Activated naive CD8-positive, alpha-beta T cell treated with anti-CD3 and anti-CD28 coated beads, Interleukin-2, amount 10 ng/mL, durations not matched to agents 7 days and 5 days (primary cell): ENCODE measurements around the gene HIPK2. TPM values are rescaled to one million over a fixed set of nuclear protein-coding genes. Genes with fewer than 3 reads are reported as not detected.
A peak's percentile ranks its signal among the peaks of the same experiment; 100 is the strongest.

Experiments used
- ATAC-seq: fragments of 150-1000 bp; cut with Tn5 transposase; one replicate; pipeline ENCODE4 v1.10.0; 2021; ENCODE audit warnings: low read depth, moderate library complexity
- POLR2A ChIA-PET: fragments of 350-600 bp; sonication (Branson Sonifier 250); formaldehyde crosslinking; loops from one replicate; lab custom pipeline; 2021; ENCODE audit warnings: antibody characterized with exemption; lab: Charles Lee
- DNase-seq: peaks from one replicate; pipeline ENCODE4 v3.0.0; 2021
- H3K27ac Mint-ChIP-seq: one replicate; pipeline ENCODE4 v1.8.0; 2022; ENCODE audit warnings: mild to moderate bottlenecking, mixed read lengths
- H3K27me3 Mint-ChIP-seq: one replicate; pipeline ENCODE4 v1.8.0; 2022; ENCODE audit warnings: mild to moderate bottlenecking, moderate library complexity, mixed read lengths
- H3K36me3 Mint-ChIP-seq: one replicate; pipeline ENCODE4 v1.8.0; 2021; ENCODE audit warnings: mild to moderate bottlenecking, mixed read lengths
- H3K4me1 Mint-ChIP-seq: one replicate; pipeline ENCODE4 v1.8.0; 2021; ENCODE audit warnings: mixed read lengths
- H3K4me3 Mint-ChIP-seq: one replicate; pipeline ENCODE4 v1.8.0; 2022; ENCODE audit warnings: mild to moderate bottlenecking, moderate library complexity, mixed read lengths
- H3K9me3 Mint-ChIP-seq: one replicate; pipeline ENCODE4 v1.8.0; 2021; ENCODE audit warnings: mixed read lengths
- total RNA-seq, 2 experiments: library from RNA; stranded (reverse); gene quantifications; one replicate each; pipeline ENCODE4 v1.2.3, GENCODE V29; 2021

Gene HIPK2
- total RNA-seq, 2 experiments from 2014 or later, result 18.4 to 19.5 TPM

DNA sequence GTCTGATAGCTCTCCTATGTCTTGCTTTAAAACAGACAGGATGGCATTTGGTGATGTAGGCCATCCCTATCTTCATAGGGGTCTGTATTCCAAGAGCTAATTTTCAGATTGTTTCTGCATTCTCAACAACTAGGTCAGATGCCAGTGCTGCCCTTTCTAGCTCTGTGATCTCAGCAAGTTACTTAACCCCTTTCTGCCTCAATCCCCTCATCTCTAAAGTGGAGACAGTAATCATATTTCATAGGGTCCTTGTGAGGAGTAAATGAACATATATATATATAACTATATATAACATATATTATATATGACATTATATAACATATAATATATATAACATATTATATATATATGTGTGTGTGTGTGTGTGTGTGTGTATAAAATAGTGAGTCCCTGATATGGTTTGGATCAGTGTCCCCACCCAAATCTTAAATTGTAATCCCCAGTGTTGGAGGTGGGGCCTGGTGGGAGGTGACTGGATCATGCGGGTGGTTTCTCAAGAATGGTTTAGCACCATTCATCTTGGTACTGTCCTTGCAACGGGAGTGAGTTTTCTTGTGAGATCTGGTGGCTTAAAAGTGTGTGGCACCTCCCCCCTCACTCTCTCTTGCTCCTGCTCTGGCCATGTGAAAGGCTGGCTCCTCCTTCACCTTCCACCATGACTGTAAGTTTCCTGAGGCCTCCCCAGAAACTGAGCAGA lies 45.2 kb downstream of the HIPK2 start:
- no peaks in the 10 kb centered on the region for H3K27me3 Mint-ChIP-seq
- ATAC-seq (no peak), DNase-seq (no peak)
- peaks cover 2% of the 10 kb centered on the region for H3K9me3 Mint-ChIP-seq
- POLR2A ChIA-PET, result no interaction called here
- peaks cover 25% of the 10 kb centered on the region for H3K4me1 Mint-ChIP-seq
- no peak overlapping the region for H3K4me3 Mint-ChIP-seq
- H3K27ac Mint-ChIP-seq, result no peak overlapping the region
- H3K36me3 Mint-ChIP-seq, result peaks cover 18% of the 10 kb centered on the region

DNA sequence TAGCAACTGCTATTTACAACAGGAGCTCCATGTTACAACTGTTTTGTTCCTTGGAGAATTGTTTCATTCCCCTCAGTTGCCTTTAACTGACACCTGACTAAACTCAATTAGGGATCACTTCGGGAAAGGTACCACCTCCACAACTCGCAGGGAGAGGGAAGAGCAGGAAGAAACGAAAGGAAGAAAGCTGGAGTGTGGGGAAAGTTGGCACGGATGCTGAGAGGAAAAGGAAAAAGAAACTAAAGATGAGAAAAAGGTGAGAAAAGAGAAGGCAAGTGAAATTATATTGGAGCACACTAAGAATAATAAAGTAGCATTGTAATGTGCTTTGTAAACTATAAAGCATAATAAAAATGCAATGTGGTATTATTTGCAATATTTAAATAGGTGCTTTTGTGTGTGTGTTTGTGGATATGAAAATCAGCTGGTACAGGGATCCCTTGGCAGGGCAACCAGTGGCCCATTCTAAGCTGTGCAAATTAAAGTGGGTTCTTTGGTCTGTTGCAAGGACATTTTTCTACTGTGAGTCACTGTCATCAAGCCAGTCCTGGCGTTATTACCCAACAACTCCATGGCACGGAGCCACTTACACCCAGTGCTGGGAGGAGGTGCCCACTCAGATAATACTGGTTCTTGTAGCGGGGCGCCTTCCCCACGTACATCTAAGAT lies 45.9 kb downstream of the HIPK2 start:
- no peak for DNase-seq
- H3K27ac Mint-ChIP-seq, result peak overlapping the region; percentile 0
- peaks cover 19% of the 10 kb centered on the region for H3K36me3 Mint-ChIP-seq
- peak overlapping the region; percentile 7 for H3K4me3 Mint-ChIP-seq
- ATAC-seq, result no peak
- POLR2A ChIA-PET, result no interaction called here
- peaks cover 2% of the 10 kb centered on the region for H3K9me3 Mint-ChIP-seq
- no peaks in the 10 kb centered on the region for H3K27me3 Mint-ChIP-seq
- H3K4me1 Mint-ChIP-seq, result peaks cover 22% of the 10 kb centered on the region

DNA sequence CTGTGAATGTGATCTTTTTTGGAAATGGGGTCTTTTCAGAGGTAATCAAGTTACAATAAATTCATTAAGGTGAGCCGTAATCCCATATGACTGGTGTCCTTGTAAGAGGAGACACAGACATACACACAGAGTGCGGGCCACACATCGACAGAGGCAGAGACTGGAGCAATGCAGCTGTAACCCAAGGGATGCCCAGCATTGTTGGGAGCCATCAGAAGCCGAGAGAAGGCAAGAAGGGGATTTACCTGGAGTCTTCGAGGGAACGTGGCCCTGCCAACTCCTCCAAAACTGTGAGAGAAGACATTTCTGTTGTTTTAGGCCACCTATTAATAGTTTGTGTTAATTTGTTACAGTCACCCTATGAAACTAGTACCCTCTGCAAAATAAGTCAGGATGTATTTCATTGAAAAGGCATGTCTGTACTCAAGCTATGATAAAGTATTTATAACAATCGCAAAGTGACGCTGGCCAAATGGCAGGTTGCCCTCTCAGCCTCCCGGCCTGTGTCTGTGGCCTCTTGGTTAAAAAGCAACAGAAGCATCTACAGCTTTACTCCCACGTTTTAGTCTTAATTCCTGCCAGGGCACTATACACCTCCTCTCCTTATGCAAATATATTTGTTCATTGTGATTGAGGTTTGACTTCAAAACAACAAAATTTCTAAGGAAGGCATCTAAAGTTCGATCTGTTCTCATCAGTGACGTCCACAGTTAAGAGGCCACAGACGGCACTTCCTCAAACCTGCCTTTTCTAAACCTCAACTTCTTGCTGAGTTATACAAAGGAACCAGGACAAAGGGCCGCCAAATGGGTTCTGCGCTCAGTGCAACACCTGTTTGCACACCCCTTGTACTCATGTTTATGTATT lies 46.8 kb downstream of the HIPK2 start:
- ATAC-seq, result peak; percentile 61
- H3K27ac Mint-ChIP-seq, result peak overlapping the region; percentile 39
- peaks cover 24% of the 10 kb centered on the region for H3K36me3 Mint-ChIP-seq
- H3K4me3 Mint-ChIP-seq, result peak overlapping the region; percentile 3
- no peaks in the 10 kb centered on the region for H3K27me3 Mint-ChIP-seq
- peaks cover 2% of the 10 kb centered on the region for H3K9me3 Mint-ChIP-seq
- peaks cover 19% of the 10 kb centered on the region for H3K4me1 Mint-ChIP-seq
- POLR2A ChIA-PET, result no interaction called here
- DNase-seq, result no peak

DNA sequence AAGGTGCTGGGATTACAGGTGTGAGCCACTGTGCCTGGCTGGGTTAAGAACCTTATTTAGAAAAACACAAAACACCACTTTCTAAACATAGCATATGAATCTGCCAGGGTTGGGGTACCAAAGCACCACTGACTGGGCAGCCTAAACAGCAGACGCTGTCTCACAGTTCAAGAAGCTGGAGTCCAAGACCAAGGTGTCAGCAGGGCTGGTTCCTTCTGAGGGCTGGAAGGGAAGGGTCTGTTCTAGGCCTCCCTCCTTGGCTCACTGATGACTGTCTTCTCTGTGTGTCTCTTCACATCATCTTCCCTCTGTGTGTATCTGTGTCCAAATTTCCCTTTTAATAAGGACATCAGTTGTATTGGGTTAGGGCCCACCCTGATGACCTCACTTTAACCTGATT lies 49.6 kb downstream of the HIPK2 start:
- POLR2A ChIA-PET, result interaction anchor here (0.7 kb wide), 1 partner anchor 21 kb away, joined by 5 read pairs; no protein-coding TSS in a partner anchor
- H3K27ac Mint-ChIP-seq, result no peak overlapping the region
- no peak overlapping the region for H3K4me3 Mint-ChIP-seq
- H3K4me1 Mint-ChIP-seq, result peaks cover 18% of the 10 kb centered on the region
- no peaks in the 10 kb centered on the region for H3K27me3 Mint-ChIP-seq
- H3K36me3 Mint-ChIP-seq, result peaks cover 17% of the 10 kb centered on the region
- no peaks in the 10 kb centered on the region for H3K9me3 Mint-ChIP-seq
- DNase-seq (no peak), ATAC-seq (no peak)

DNA sequence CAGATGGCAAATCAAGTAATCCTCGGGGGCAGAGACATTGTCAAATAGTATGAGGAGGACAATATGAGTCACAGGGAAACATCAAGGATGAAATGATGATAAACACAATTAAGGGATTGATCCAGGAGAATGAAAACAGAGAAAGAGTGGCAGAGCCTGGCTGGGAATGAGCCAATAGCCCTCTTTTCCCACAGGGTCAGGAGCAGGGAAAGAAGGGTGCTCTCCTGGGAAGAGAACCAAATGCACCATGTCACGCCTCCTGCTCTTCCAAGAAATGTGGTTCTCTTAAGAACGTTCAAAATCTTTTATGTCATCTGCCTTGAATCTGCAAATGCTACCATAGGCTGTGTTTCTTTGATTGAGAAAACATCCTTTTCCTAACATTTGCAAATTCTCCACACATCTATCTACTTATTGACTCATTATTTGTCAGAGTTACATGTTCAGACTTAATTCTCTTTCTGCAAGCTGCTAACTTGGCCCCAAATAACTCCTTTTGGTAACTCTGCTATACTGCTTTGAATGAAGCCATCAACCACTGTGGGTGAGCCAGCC lies 50.6 kb downstream of the HIPK2 start:
- POLR2A ChIA-PET, result no interaction called here
- no peak for ATAC-seq
- no peak overlapping the region for H3K4me3 Mint-ChIP-seq

DNA sequence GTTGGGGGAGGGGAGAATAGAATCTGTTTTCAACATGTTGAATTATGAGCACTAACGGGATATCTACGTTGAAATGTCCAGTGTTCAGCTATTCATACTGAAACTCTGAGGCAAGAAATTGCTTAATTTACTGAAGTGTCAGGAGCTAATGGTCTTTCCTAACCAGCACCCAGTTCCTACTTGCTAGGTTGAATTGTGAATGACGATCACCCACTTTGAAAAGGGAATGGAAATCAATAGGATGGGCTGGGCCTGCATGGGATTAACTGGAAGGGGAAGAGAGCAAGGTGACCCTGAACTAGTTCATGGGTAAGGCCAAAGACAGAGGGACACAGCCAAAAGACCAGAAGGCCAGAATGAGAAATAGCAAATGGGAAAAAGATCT lies 51.3 kb downstream of the HIPK2 start:
- peaks cover 14% of the 10 kb centered on the region for H3K4me1 Mint-ChIP-seq
- ATAC-seq (no peak), DNase-seq (no peak)
- H3K27ac Mint-ChIP-seq, result no peak overlapping the region
- no peaks in the 10 kb centered on the region for H3K27me3 Mint-ChIP-seq
- H3K36me3 Mint-ChIP-seq, result peaks cover 14% of the 10 kb centered on the region
- POLR2A ChIA-PET, result no interaction called here
- H3K9me3 Mint-ChIP-seq, result no peaks in the 10 kb centered on the region
- no peak overlapping the region for H3K4me3 Mint-ChIP-seq

More for the DNA sequence above, 50.6 kb downstream of the HIPK2 start:
- H3K4me1 Mint-ChIP-seq, result peaks cover 18% of the 10 kb centered on the region
- no peaks in the 10 kb centered on the region for H3K27me3 Mint-ChIP-seq
- peaks cover 15% of the 10 kb centered on the region for H3K36me3 Mint-ChIP-seq
- no peaks in the 10 kb centered on the region for H3K9me3 Mint-ChIP-seq
- no peak for DNase-seq
- no peak overlapping the region for H3K27ac Mint-ChIP-seq

DNA sequence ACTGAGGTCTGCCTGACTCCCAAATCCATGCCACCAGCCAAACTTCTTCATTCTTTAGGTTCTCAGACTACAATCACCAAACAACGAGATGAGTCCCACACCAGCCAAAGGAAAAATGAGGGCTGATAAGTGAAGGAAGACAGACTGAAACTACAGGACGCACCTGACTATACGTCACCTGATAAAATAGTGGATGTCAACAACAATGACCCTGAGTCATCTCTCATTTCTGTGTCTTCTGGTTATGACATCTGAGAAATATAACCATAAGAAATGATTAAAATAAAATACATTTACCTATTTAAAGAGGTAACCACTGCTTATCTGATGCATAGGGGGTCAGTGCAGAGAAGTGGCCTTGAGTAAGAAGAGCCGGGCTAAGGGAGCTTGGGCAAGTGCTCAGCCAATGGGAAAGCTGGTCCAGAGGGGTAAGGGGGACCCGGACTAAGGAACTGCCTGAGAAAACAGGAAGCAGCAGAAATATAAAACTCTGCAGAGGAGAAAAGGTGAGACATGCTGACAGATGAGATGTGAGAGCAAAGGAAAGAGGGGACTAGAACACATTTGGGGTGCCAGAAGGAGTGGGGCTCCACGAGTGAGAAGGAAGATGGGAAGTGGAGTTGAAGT lies 51.8 kb downstream of the HIPK2 start:
- Mint-ChIP-seq H3K4me3 (no peak overlapping the region), H3K27me3 (no peaks in the 10 kb centered on the region), H3K27ac (no peak overlapping the region), H3K9me3 (no peaks in the 10 kb centered on the region), H3K36me3 (peaks cover 14% of the 10 kb centered on the region), H3K4me1 (peaks cover 9% of the 10 kb centered on the region)
- no peak for DNase-seq
- ATAC-seq, result no peak
- POLR2A ChIA-PET, result no interaction called here

DNA sequence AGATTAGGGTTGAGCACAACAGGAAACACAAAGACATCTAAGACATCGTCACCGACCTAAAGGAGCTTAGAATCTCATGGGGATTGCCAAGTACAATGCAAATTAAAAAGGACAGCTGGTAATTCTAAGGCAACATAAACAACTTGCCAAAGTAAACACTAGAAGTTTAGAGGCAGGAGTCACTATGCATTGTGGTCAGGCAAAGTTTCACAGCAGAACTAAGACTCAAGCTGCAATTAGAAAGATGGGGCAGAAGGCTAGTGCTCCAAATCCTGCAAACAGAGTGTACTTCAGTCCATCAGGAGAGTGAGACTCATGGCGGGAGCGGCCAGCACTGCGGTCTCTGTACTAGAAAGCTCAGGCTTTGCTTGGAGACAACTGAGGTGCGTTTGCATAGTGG lies 52.7 kb downstream of the HIPK2 start:
- POLR2A ChIA-PET, result no interaction called here
- peaks cover 9% of the 10 kb centered on the region for H3K4me1 Mint-ChIP-seq
- H3K4me3 Mint-ChIP-seq, result no peak overlapping the region
- H3K27me3 Mint-ChIP-seq, result no peaks in the 10 kb centered on the region
- H3K27ac Mint-ChIP-seq, result no peak overlapping the region
- ATAC-seq, result no peak
- no peak for DNase-seq
- H3K36me3 Mint-ChIP-seq, result peaks cover 14% of the 10 kb centered on the region
- no peaks in the 10 kb centered on the region for H3K9me3 Mint-ChIP-seq

DNA sequence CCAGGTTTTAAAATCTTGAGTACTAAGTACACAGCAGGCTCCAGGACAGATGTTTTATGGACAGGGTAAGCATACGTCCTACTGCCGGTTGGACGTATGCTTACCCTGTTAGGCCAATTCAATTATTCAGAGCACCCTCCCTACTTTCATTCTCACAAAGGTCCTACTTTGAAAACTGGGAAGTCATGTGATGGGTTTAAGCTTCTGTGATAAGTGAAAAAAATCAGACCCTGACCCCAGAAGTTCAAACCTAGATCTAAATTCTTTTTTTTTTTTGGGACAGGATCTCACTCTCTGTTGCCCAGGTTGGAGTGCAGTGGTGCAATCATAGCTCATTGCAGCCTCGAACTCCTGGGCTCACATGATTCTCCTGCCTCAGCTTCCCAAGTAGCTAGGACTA lies 55.2 kb downstream of the HIPK2 start:
- no peak overlapping the region for H3K27ac Mint-ChIP-seq
- no peaks in the 10 kb centered on the region for H3K27me3 Mint-ChIP-seq
- ATAC-seq (no peak), DNase-seq (no peak)
- H3K9me3 Mint-ChIP-seq, result no peaks in the 10 kb centered on the region
- POLR2A ChIA-PET, result no interaction called here
- H3K4me3 Mint-ChIP-seq, result no peak overlapping the region
- peaks cover 9% of the 10 kb centered on the region for H3K4me1 Mint-ChIP-seq
- H3K36me3 Mint-ChIP-seq, result peaks cover 6% of the 10 kb centered on the region

DNA sequence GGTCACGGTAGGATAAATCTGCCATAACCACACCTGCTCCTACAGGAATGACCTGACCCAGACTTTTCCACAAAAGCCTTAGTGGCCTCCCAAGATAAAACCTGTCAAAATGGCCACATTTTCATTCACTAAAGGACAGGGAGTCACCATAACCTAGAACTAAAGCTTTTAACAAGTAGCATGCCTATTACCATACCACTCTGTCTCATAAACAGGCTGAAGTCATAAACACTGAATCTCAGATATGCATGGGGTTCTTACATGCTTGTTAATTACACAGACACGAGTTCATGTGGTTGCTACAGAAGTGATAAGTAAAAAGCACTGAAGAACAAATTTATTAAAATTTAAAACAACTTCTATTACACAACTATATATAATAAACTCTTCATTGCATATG lies 56.0 kb downstream of the HIPK2 start:
- Mint-ChIP-seq H3K27me3 (no peaks in the 10 kb centered on the region), H3K36me3 (peaks cover 4% of the 10 kb centered on the region), H3K4me1 (peaks cover 5% of the 10 kb centered on the region), H3K27ac (no peak overlapping the region), H3K9me3 (no peaks in the 10 kb centered on the region), H3K4me3 (no peak overlapping the region)
- POLR2A ChIA-PET, result no interaction called here
- DNase-seq, result no peak
- no peak for ATAC-seq

DNA sequence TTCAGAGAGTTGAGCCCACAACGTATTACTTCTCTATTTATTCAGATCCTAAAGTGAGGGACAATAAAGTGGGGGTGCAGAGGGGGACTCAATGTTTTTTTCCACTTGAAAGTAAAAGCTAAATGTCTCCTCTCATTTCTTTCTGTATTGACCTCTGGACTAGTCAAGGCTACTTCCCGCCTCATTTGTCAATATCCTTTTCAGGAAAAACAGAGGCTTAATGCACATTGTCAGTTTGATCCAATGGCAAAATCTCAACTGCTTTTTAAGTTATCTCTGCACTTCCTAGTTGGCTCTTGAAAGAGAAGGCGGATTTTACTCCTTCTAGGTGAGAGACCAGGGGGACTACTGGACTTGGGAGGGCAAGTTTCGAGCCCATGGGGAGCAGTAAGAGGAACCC lies 56.4 kb downstream of the HIPK2 start:
- no peaks in the 10 kb centered on the region for H3K27me3 Mint-ChIP-seq
- no peak overlapping the region for H3K4me3 Mint-ChIP-seq
- H3K9me3 Mint-ChIP-seq, result no peaks in the 10 kb centered on the region
- peaks cover 5% of the 10 kb centered on the region for H3K4me1 Mint-ChIP-seq
- H3K36me3 Mint-ChIP-seq, result no peaks in the 10 kb centered on the region
- no peak for DNase-seq
- no peak for ATAC-seq
- POLR2A ChIA-PET, result no interaction called here
- H3K27ac Mint-ChIP-seq, result no peak overlapping the region

DNA sequence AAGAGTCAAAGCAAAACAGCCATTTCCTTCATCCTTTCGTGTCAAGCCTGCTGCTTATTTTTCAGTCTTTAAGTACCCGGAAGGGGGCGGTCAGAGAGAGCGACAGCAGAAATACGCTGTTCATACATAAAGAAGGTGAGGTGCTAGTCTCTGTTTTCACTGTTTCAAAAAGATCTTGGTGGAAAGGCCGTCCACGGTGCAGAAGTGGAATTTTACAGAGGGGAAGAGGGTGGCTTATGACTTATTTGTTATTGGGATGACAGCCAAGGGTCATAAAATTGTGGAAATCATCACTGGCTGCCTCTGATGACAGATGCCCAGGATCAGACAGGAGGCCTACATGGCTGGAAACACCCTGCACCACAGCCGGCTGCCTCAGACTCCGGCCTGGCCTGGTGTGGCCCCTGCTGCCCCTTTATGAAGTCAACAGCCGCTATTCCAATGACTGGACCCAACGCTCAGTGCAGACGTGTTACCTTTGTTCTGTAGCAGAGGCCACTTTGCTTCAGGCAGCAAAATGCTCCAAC lies 57.0 kb downstream of the HIPK2 start:
- Mint-ChIP-seq H3K27me3 (no peaks in the 10 kb centered on the region), H3K27ac (no peak overlapping the region), H3K4me1 (peaks cover 3% of the 10 kb centered on the region), H3K9me3 (no peaks in the 10 kb centered on the region), H3K4me3 (no peak overlapping the region), H3K36me3 (peaks cover 5% of the 10 kb centered on the region)
- DNase-seq (no peak), ATAC-seq (no peak)
- POLR2A ChIA-PET, result no interaction called here

DNA sequence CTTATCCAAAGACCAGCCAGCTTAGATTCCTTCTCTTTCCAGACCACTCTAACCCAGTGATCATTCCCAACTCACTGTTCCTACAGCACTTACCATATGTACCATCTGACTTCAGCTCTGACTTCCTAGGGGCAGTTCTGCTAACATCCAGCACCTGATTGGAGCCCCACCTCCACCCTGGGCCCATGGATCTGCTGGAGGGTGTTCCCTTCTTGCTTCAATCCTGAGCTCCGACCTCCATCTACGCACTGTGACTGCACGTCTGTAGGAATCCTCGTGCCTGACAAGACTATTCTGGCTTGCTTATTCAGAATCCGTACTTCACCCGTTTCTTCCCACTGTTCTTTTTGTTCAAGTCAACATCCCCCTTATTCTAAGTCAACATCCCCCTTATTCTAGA lies 57.6 kb downstream of the HIPK2 start:
- Mint-ChIP-seq H3K9me3 (no peaks in the 10 kb centered on the region), H3K36me3 (peaks cover 6% of the 10 kb centered on the region)
- POLR2A ChIA-PET, result no interaction called here

More for the DNA sequence above, 57.6 kb downstream of the HIPK2 start:
- H3K4me1 Mint-ChIP-seq, result peaks cover 3% of the 10 kb centered on the region
- H3K27ac Mint-ChIP-seq, result no peak overlapping the region
- no peaks in the 10 kb centered on the region for H3K27me3 Mint-ChIP-seq
- no peak overlapping the region for H3K4me3 Mint-ChIP-seq
- DNase-seq (no peak), ATAC-seq (no peak)
